Keratinocyte (primary cell): ENCODE results near the gene KLHL42. TPM values are rescaled to one million over a fixed set of nuclear protein-coding genes. Genes with fewer than 3 reads are reported as not detected.

ENCODE experiments used
- DNase-seq: peaks from one replicate; pipeline ENCODE4 v3.0.0-alpha.2; 2011; ENCODE audit warnings: low read depth, missing footprints, low spot score
- FAIRE-seq: peaks from 2 replicates; lab custom pipeline; 2011; peaks lifted over from hg19 to GRCh38; lab: Jason Lieb, UNC
- H2AFZ ChIP-seq: 2 replicates; pipeline ENCODE4 v1.6.0; 2012; ENCODE audit warnings: low read length, control low read depth, inconsistent platforms; ENCODE audit not compliant: control insufficient read depth
- H3K27ac ChIP-seq: 2 replicates; pipeline ENCODE4 v1.5.1; 2011; ENCODE audit warnings: low read length; ENCODE audit not compliant: control insufficient read depth, insufficient read depth
- H3K27me3 ChIP-seq: 3 replicates; pipeline ENCODE4 v1.6.0; 2011; ENCODE audit warnings: low read length; ENCODE audit not compliant: control insufficient read depth, insufficient read depth; ENCODE audit errors: extremely low read depth
- H3K36me3 ChIP-seq, 2 experiments: 2 replicates in 1 of 2; 3 replicates in 1 of 2; pipeline ENCODE4 v1.5.1; 2011; ENCODE audit warnings: low read length in 2 of 2, mild to moderate bottlenecking in 1 of 2; ENCODE audit not compliant: control insufficient read depth in 2 of 2, insufficient read depth in 2 of 2; ENCODE audit errors: extremely low read depth in 1 of 2
- H3K4me1 ChIP-seq: 3 replicates; pipeline ENCODE4 v1.5.1; 2011; ENCODE audit warnings: low read length; ENCODE audit not compliant: control insufficient read depth, insufficient read depth; ENCODE audit errors: extremely low read depth
- H3K4me2 ChIP-seq: 3 replicates; pipeline ENCODE4 v1.6.0; 2011; ENCODE audit warnings: low read depth, low read length; ENCODE audit not compliant: control insufficient read depth, insufficient read depth; ENCODE audit errors: extremely low read depth
- H3K4me3 ChIP-seq, 3 experiments: fragments of 200-600 bp in 1 of 3; sonication (generic) in 1 of 3; 2 replicates in 2 of 3; 3 replicates in 1 of 3; pipeline ENCODE4 v1.5.1; 2011 to 2016; ENCODE audit warnings: low read length in 3 of 3, mild to moderate bottlenecking in 3 of 3, control low read depth in 2 of 3, inconsistent platforms in 1 of 3, low read depth in 1 of 3, mixed read lengths in 1 of 3, mixed run types in 1 of 3, moderate library complexity in 1 of 3; ENCODE audit not compliant: control insufficient read depth in 2 of 3, insufficient read depth in 2 of 3; ENCODE audit errors: extremely low read depth in 1 of 3
- H3K79me2 ChIP-seq: 2 replicates; pipeline ENCODE4 v1.6.0; 2012; ENCODE audit warnings: low read length; ENCODE audit not compliant: control insufficient read depth, insufficient read depth
- H3K9ac ChIP-seq: 3 replicates; pipeline ENCODE4 v1.6.0; 2011; ENCODE audit warnings: low read length; ENCODE audit not compliant: control insufficient read depth, insufficient read depth; ENCODE audit errors: extremely low read depth
- H3K9me1 ChIP-seq: 3 replicates; pipeline ENCODE4 v1.6.0; 2011; ENCODE audit warnings: low read length; ENCODE audit not compliant: control insufficient read depth, insufficient read depth; ENCODE audit errors: extremely low read depth
- H3K9me3 ChIP-seq: 2 replicates; pipeline ENCODE4 v1.5.1; 2012; ENCODE audit warnings: low read depth, low read length; ENCODE audit not compliant: control insufficient read depth
- H4K20me1 ChIP-seq: 3 replicates; pipeline ENCODE4 v1.6.0; 2011; ENCODE audit warnings: low read length; ENCODE audit not compliant: control insufficient read depth, insufficient read depth; ENCODE audit errors: extremely low read depth
- EZH2 ChIP-seq: IDR thresholded peaks from one replicate; pipeline ENCODE4 v1.6.1; 2012; ENCODE audit warnings: inconsistent platforms, mild to moderate bottlenecking, low read length, moderate library complexity
- dilution Hi-C: fragments of 300-500 bp; cut with MboI; formaldehyde crosslinking; loops from one replicate; pipeline ENCODE4 v1.7.0; 2020; ENCODE audit warnings: low sequenced_read_pairs; ENCODE audit not compliant: extremely low pct_ligation_motif_present
- polyA plus RNA-seq, 5 experiments: library from polyadenylated mRNA; depleted of rRNA in 3 of 5; stranded (reverse) in 3 of 5; stranded (forward) in 1 of 5; unstranded in 1 of 5; fragments of >200 nt; gene quantifications; 1 replicate in 1 of 5; 2 replicates in 3 of 5; 3 replicates in 1 of 5; pipeline versions ENCODE4 v1.2.1 to v1.2.3, GENCODE V29; 2011 to 2012; ENCODE audit warnings: missing spikeins in 2 of 5, low read depth in 1 of 5, low replicate concordance in 1 of 5
- TF ChIP-seq, protein P1 (sequence below), 3 experiments: IDR thresholded peaks in 1 of 3; conservative IDR thresholded peaks in 1 of 3; optimal IDR thresholded peaks in 1 of 3; 2 replicates in 2 of 3; 3 replicates in 1 of 3; pipeline versions ENCODE3 to v1.5.1; 2011; ENCODE audit warnings: low read length in 3 of 3, mild to moderate bottlenecking in 3 of 3, moderate library complexity in 2 of 3, control low read depth in 1 of 3, inconsistent platforms in 1 of 3; ENCODE audit not compliant: insufficient read depth in 2 of 3; ENCODE audit errors: extremely low read depth in 1 of 3

KLHL42 gene
- polyA plus RNA-seq, 1 donor (not counting 4 experiments of a cell fraction or from before 2014, with no cell fraction given) = 27.2 TPM

DNA sequence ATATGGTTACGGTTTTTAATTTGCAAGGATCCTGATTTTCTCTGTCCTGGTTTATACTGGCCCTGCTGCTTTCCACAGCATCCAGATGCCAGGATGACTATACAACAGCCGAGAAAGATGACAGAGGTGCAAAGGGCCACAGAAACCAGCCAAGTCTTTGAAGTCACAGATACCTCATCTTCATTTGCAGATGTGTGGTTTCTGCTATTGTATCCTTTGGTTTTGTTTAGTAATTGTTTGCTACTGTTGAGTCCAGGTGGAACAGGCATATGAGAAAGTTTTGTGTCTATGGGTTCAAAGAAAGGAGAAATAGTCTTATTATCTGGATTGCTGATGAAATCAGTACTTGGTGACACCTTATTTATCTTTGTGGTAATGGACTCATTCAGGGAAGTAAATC, 17.3 kb upstream of the KLHL42 start:
- Histone ChIP-seq H3K4me1 (no peaks in the 10 kb centered on the region), H3K4me2 (no peak overlapping the region), H3K79me2 (no peaks in the 10 kb centered on the region), H4K20me1 (no peaks in the 10 kb centered on the region), H3K9me1 (no peaks in the 10 kb centered on the region), H2AFZ (no peak overlapping the region), H3K9me3 (no peaks in the 10 kb centered on the region), H3K4me3 (no peak overlapping the region), H3K36me3 (peaks cover 2% of the 10 kb centered on the region in 2 experiments), H3K27ac (no peak overlapping the region), H3K9ac (no peak overlapping the region), H3K27me3 (no peaks in the 10 kb centered on the region)
- no peak for DNase-seq
- dilution Hi-C loops = no loop called here
- TF ChIP-seq, protein P1, sequence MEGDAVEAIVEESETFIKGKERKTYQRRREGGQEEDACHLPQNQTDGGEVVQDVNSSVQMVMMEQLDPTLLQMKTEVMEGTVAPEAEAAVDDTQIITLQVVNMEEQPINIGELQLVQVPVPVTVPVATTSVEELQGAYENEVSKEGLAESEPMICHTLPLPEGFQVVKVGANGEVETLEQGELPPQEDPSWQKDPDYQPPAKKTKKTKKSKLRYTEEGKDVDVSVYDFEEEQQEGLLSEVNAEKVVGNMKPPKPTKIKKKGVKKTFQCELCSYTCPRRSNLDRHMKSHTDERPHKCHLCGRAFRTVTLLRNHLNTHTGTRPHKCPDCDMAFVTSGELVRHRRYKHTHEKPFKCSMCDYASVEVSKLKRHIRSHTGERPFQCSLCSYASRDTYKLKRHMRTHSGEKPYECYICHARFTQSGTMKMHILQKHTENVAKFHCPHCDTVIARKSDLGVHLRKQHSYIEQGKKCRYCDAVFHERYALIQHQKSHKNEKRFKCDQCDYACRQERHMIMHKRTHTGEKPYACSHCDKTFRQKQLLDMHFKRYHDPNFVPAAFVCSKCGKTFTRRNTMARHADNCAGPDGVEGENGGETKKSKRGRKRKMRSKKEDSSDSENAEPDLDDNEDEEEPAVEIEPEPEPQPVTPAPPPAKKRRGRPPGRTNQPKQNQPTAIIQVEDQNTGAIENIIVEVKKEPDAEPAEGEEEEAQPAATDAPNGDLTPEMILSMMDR (optimal IDR thresholded peaks at IDR 0.05 in 1 of 3, IDR thresholded peaks at IDR 0.05 in 1 of 3, conservative IDR thresholded peaks at IDR 0.05 in 1 of 3; ENCODE audit: extremely low read depth in 1 of 3, insufficient read depth in 2 of 3, low read length in 3 of 3) = no peak
- no peak for TF ChIP-seq EZH2
- FAIRE-seq = no peak

DNA sequence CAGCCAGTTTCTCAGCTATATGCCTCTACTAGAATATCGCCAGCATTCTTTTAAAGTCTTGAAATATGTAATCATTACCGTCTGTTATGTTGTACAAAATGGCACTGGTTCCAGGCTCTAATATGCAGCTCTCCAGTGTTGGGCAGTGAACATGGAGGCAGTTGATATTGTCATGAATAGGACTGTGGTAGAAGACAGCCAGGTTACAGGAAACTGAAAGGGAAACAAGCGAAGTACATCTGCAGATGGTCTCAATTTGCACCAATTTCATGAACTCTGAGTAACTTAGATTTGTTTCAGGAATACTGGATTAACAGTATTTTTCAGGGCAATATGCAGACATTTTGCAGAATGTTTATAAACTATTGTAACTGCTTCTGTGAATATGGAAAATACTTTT, 13.4 kb upstream of the KLHL42 start:
- Histone ChIP-seq H3K4me1 (peaks cover 13% of the 10 kb centered on the region), H3K27ac (no peak overlapping the region), H3K9ac (no peak overlapping the region), H3K79me2 (no peaks in the 10 kb centered on the region), H3K36me3 (no peaks in the 10 kb centered on the region), H3K9me1 (no peaks in the 10 kb centered on the region), H4K20me1 (no peaks in the 10 kb centered on the region), H3K9me3 (no peaks in the 10 kb centered on the region), H3K27me3 (no peaks in the 10 kb centered on the region), H2AFZ (no peak overlapping the region), H3K4me2 (no peak overlapping the region), H3K4me3 (no peak overlapping the region)
- DNase-seq (no peak), FAIRE-seq (no peak)
- TF ChIP-seq EZH2 = no peak
- TF ChIP-seq, protein P1 (optimal IDR thresholded peaks at IDR 0.05 in 1 of 3, IDR thresholded peaks at IDR 0.05 in 1 of 3, conservative IDR thresholded peaks at IDR 0.05 in 1 of 3; ENCODE audit: extremely low read depth in 1 of 3, insufficient read depth in 2 of 3, low read length in 3 of 3) = no peak
- dilution Hi-C loops = no loop called here
